OCI-LY7 (cell line): ENCODE data around the gene PRR14.

Source experiments
- EZH2phosphoT487 ChIP-seq: fragments of 200-600 bp; sonication (generic); IDR thresholded peaks from 2 replicates; pipeline ENCODE4 v1.6.1; 2018; ENCODE audit warnings: low read depth, borderline replicate concordance, mild to moderate bottlenecking, mixed run types, antibody characterized with exemption, low read length, moderate library complexity, mixed read lengths
- TF ChIP-seq, protein P1 (sequence below): fragments of 200-600 bp; sonication (generic); conservative IDR thresholded peaks from 2 replicates; pipeline ENCODE4 v1.5.1; 2014; ENCODE audit warnings: mild to moderate bottlenecking, antibody characterized with exemption, low read length, moderate library complexity, mixed read lengths

DNA sequence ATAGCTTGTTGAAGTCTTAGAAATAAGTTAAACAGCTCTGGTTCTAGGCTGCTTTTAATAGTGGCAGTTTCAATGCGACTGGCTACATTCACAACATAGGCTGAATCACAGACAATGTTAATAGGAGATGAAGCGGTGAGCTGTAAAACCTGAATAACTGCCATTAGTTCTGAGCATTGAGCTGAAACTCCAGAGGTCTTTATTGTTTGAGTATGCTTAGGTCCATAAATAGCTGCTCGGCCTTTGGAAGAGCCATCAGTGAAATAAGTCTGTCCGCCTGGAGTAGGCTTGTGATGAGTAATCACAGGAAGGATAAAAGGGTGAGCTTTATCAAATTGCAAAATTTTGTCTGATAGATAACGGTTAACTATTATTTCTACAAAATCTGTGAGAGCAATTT, 31.1 kb upstream of the PRR14 start:
- TF ChIP-seq, protein P1, sequence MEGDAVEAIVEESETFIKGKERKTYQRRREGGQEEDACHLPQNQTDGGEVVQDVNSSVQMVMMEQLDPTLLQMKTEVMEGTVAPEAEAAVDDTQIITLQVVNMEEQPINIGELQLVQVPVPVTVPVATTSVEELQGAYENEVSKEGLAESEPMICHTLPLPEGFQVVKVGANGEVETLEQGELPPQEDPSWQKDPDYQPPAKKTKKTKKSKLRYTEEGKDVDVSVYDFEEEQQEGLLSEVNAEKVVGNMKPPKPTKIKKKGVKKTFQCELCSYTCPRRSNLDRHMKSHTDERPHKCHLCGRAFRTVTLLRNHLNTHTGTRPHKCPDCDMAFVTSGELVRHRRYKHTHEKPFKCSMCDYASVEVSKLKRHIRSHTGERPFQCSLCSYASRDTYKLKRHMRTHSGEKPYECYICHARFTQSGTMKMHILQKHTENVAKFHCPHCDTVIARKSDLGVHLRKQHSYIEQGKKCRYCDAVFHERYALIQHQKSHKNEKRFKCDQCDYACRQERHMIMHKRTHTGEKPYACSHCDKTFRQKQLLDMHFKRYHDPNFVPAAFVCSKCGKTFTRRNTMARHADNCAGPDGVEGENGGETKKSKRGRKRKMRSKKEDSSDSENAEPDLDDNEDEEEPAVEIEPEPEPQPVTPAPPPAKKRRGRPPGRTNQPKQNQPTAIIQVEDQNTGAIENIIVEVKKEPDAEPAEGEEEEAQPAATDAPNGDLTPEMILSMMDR: no peak
- no peak for TF ChIP-seq EZH2phosphoT487
